MV-4-11 (cell line): ENCODE measurements around the gene ATP8B2.
A peak's percentile ranks its signal among the peaks of the same experiment; 100 is the strongest.

Experiments used
- DNase-seq: peaks from one replicate; lab custom pipeline; 2025; lab: John Stamatoyannopoulos, UW

ATP8B2 gene

DNA sequence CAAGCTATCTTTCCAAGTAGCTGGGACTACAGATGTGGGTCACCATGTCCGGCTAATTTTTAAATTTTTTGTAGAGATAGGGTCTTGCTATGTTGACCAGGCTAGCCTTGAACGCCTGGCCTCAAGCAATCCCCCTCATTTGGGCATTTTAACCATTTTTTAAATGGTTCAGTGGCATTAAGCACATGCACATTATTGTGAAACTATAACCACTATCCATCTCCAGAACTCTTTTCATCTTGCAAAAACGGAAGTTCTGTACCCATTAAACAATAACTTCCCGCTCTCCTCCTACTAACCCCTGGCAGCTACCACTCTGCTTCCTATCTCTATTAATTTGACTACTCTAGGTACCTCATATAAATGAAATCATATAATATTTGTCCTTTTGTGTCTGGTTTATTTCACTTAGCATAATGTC is 75.1 kb downstream of the ATP8B2 start:
- DNase-seq = peak; percentile 87
